NCI-H748 treated with DMSO at 0.1 percent for 48 hours (cell line): ENCODE data around the gene FAM53A.
"Not testable (repeated sequence)": the region's sequence is repeated elsewhere in the genome, so short reads cannot be mapped to it uniquely, and the experiment has no call there.

Experiments
- DNase-seq: peaks from one replicate; lab custom pipeline; 2025; lab: John Stamatoyannopoulos, UW

Gene FAM53A

DNA sequence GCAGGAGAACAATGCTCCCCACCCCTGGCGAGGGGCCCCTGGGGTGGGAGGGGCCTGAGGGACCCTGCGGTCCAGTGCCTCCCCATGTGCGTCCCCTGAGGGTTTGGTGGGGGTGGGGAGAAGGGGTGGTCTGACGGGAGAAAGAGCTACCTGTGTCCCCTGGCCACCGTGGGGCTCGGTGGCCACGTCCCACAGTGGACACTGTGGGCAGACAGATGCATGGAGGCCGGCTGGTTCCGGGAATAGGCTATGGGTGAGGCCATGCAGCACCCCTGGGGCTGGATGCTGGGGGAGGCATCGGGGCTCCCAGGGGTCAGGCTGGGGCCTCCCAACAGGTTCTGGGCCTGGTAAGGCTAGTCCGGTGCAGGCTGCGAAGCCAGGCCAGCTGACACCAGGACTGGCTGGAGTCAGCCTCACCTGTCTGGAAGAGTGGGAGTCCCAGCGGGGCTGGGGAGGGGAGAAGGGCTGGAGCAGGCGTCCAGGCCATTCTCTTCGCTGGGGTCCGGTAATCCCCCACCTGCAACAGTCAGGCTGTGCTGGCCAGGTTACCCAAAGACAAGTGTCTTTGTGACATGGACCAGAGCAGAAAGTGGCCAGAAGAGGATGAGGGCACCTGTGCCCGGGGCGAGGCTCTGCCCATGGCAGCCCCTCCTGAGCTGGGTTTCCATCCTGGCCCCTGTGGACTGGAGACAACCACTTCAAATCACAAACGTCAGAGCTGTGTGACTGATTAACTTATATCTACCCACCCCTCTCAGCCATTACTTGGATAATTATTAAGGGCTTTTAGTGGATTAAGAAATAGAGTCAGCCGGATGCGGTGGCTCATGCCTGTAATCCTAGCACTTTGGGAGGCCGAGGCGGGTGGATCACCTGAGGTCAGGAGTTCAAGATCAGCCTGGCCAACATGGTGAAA is 1.4 kb upstream of the FAM53A start:
- no peak for DNase-seq

DNA sequence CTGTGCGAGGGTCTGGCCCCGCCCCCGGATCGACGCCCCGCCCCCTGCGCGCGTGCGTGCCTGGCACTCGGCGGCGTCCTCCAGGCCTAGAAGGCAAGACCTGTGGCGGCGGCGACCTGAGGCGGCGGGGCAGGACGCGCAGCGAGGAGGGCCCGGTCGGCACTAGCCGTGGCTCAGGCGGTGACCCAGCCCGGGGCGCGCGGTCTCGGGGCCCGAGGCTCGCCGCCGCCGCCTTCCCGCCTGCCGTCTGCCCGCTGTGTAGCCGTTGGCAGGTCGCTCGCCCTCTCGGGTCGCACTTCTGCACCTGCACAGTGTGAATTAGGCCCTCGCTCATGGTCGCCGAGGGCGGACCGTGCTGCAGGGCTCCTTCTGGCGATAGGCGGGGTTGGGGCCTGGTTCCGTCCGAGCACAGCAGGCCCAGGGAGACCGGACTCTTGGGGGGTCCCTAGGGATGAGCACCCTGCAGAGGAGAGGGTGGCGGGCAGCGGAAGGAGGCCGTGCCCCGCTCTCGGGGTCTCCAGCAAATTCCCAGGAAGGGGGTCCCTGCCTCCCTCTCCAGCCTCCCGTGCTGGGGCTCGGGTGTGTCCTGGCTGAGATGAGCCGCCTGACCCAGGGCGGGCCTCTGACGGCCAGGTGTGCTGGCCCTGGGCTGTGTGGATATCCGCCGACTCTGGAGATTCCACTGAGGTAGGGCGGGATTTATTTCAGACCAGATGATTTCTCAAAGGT is 557 bp upstream of the FAM53A start:
- DNase-seq = no peak

DNA sequence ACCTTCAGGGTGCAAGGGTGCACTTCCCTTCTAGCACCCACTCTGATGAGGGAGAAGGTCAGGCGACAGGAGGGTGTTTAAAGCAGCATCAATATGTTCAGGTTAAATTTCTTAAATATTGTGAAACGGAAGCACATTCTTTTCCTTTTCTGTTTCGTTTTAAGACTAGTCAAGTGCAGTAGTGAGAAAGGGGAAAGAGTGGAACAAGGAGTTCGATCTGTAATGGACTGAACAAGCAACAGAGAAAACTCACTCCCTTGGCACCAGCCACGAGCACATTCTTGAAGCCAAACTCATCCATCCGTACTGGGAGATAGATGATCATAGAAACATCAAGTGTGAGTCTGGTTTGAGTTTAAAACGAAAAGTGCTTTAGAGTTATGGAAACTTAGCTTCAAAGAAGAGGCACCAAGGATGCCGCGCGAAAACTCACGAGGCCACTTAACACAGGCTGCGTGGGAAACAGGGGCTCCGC is 815 bp downstream of the FAM53A start:
- no peak for DNase-seq

DNA sequence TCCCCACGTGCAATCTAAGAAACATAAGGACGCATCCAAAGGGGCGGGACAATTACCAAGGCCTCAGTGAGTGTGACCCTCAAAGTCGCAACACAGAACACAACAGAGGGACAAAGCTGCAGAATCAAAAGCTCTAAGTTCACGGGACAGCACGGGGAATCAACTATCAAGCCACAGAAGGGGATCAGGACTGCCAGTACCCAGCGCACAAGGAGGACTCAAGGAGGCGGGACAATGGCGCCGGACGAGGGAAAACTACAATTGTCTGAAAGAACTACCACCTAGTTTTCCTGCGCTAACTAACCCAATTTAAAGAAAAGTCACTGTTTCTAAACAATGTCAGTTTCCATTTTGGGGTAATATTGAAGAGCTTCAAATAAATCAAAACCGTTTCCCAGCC is 1.3 kb downstream of the FAM53A start:
- no peak for DNase-seq

DNA sequence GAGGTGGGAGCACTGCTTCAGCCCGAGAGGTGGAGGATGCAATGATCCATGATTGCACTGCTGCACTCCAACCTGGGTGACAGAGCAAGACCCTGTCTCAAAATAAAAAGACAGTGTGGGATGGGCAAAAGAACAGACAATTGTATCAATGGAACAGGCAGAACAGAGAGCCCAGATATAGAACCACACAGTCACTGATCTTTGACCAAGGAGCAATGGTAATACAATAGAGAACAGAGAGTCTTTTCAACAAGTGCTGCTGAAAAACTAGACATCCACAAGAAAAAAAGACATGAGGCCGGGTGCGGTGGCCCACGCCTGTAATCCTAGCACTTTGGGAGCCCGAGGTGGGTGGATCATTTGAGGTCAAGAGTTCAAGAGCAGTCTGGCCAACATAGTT is 5.9 kb downstream of the FAM53A start:
- DNase-seq = no peak

DNA sequence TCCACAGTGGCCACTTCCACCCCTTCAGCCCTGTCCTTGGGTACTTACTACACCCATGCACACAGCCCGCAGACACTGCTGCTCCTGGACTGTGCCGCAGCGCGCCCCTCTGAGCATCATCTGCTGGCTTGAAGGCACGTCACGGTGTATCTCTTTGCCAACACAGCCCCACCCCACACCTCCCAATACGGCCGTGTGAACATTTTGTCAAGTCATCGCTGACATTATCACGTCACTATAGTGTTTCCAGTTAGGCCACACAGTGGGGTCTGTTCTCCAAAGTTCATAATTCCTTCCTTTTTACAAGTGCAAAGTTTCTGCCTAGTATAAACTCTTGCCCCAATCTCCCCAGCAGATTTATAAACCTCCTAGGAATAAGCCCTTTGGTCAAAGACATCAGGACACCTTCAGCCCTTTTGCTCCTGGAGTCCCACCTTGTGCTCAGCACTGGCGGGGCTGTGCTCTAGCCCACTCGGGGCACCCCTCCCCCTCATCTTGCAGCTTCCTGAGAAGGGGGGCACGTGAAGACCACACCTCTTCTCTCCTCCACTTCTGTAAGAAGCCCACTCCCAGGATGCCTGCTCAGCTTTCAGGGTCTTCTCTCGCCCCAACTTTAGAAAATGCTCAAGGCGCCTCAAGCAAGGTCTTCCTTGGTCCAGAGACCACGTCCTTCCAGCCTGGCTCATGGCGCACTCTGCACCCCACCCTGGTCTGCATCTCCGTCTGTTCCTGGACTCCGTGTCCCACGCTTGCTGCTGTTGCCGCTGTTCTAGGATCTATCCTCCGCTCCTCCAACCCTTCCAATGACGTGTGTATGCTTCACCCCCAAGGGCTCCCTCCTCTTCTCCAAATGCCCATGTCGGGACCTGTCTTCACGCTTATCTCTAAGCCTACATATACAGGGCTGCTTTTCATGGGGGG is 7.2 kb downstream of the FAM53A start:
- DNase-seq = no peak

DNA sequence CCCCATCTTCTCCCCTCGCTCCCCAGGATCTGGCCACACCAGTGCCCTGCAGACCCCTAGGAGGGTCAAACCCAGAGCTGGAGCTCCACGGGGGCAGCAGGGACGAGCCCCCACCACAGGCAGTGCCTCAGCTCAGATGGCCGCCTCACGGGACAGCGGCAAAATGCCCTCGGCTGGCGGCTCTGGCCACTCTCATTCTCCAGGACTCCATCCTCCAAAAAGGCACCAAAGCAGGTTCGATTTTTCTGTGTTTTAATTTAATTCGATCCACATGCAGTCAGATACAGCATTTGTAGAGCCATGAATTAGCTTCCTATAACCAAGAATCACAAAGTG is 8.3 kb downstream of the FAM53A start:
- DNase-seq = no peak

DNA sequence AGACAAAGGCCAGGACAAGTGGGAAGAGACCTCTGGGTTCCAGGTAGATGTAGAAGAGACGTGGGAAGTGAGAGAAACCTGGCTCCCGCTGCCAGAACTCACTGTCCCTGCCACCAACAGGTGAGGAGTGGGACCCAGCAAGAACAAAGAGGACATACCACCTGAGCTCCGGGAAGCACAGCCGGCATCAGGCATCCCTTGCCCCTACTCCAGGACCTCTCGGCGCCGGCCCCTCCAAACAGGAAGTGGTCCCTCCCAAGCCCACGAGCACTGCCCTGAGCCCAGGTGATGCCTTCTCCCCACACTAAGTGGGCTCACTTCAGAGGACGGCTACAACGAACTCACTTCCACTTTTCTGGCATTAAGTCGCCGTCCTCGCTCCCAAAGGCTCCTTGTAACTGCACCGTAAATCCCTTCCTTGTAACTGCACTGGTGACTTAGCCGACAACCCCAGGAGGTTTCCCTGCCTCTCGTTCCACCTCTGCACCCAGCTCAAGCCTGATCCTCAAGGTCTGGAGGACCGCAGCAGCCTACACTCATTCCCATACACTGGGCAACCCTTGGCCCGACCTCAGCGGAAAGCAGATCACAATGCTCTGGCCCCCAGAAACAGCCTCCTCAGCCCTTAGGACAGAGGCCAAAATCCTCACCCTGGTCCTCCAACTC is 8.8 kb downstream of the FAM53A start:
- no peak for DNase-seq

DNA sequence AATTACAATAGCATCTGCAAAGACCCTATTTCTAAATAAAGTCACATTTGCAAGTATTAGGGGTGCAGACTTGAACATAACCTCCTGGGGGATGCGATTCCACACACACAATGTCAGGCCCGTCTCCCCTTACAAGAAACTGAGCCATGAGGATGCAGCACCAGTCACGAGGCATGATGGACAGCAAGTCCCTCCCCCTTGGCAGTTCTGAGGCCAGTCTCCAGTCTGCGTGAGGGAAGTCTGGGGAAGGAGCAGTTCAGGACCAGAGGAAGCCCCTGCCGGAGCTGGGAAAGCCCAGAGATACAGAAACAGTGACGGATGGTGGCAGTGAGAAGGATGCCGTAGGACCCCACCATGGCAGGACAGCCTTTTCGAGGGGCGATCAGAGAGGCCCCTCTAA is 9.4 kb downstream of the FAM53A start:
- DNase-seq = no peak

DNA sequence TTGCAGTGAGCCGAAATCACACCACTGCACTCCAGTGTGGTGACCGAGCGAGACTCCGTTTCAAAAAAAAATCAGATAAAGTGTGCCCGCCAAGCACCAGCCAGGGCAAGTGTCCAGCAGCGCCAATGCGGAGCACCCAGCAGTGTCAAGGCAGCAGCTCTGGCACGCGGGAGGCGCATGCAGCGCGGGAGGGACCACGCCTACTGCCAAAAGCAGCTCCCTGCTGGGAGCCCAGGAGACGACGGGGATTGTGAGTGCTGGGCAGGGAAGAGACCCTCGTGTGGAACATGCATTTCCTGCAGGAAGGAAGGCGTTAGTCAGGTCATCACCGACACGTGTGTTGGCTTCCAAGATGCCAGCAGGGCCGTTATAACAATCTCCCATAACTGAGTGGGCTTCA is 10.4 kb downstream of the FAM53A start:
- no peak for DNase-seq

DNA sequence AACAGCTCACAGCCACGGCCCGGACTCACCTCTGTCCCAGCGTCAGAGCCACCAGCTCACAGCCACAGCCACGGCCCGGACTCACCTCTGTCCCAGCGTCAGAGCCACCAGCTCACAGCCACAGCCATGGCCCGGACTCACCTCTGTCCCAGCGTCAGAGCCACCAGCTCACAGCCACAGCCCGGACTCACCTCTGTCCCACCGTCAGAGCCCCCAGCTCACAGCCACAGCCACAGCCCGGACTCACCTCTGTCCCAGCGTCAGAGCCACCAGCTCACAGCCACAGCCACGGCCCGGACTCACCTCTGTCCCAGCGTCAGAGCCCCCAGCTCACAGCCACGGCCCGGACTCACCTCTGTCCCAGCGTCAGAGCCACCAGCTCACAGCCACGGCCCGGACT is 13.1 kb downstream of the FAM53A start:
- DNase-seq = not testable (repeated sequence)

DNA sequence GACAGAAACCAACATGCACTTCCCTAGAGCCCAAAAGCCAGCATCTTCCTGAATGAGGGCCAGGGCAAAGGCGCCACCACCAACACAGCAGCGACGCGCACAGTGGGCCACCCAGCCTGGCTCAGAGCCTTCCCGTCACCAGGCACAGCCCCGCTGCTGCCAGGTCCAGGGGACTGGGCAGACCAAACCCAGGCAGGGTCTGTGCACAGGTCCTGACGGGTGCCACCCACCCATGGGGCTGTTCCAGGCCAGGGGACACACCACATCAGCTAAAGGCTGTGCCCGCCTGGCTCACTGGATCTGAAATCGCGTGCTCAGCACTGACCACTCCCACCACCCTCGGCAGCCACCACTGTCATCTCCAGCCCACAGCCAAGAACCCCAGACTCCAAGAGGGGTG is 13.8 kb downstream of the FAM53A start:
- DNase-seq = no peak

DNA sequence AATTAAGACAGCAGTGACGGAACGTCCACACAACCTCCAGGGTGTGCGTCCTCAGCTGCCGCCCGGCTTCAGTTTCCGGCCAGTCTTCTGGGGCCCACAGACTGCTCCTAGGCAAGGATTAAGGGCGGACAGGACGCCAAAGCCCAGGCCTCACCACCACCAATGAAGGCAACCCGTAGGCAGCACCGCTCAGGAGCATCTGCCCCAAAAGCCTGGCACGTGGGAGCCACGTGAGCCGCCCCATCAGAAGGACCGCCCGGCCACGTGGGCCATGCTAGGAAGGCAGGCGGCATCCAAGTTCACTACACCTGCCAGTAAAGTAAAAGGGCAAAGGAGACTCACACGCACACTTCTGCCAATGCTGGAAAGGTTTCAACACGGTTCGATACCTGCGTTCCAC is 14.3 kb downstream of the FAM53A start:
- DNase-seq = no peak

DNA sequence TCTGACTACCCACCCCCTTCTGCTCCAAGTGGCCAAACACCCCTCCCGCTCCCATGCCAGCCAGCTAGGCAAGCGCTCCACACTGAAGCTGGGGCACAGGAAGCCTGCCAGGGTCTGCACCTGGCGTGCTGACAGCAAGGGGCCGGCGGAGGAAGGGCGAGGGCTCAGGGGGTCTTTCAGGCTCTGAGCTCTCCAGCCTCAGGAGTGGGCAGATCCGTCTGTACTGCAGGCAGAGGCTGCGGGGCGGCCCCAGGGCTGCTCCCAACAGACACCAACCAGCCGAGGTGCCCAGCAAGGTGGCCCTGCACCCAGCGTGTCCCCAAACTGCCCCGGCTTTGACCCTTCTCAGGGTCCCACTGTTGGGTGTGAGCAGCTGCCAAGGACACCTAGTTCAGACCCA is 14.8 kb downstream of the FAM53A start:
- no peak for DNase-seq

DNA sequence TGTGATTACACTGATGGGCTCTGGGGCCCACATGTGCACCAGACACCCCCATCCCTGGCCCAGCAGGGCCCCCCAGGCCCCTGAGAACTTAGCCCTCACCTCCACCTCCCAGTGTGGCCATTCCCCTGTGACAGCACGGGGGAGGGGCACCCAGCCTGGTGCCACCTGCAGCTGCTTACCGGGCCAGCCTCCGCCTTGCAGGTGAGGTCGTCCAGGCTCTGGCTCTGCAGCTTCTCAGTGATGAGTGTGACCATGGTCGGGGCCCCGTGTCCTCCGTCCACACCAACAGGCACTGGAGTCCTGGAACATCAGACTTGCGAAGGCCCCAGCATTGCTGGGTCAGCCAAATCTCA is 15.6 kb downstream of the FAM53A start:
- DNase-seq = no peak

DNA sequence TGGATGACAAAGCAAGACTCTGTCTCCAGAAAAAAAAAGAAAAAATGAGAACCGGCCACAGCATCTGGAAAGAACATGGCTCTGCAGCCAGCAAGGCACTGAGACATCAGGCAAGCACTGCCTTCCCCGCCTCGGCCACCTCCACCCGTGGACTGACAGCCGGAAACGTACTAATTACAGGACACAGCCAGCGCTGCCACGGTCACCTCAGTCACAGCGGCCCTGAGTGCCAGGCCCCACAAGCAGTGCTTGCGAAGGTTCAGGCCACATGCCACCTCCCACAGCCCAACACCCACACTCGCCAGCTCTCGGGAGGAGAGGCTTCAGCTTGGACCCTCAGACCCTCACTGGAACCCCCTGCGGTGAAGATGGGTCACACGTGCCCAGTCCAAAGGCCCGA is 16.8 kb downstream of the FAM53A start:
- no peak for DNase-seq

DNA sequence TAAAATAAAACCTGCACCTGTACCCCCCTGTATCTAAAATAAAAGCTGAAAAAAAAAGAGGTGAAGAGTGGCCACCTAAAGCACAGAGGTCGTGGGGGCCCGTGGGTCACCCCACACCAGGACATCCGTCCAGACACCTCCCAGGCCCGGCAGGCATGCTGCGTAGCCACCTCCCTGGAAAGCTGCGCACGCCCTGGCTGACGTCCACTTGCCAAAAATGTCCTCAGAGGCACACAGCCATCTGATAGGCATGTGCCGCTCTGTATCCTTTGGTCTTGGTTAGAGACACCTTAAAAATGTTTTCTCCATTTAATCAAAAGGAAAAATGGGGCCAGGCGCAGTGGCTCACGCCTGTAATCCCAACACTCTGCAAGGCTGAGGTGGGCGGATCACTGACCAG is 17.7 kb downstream of the FAM53A start:
- DNase-seq = no peak

DNA sequence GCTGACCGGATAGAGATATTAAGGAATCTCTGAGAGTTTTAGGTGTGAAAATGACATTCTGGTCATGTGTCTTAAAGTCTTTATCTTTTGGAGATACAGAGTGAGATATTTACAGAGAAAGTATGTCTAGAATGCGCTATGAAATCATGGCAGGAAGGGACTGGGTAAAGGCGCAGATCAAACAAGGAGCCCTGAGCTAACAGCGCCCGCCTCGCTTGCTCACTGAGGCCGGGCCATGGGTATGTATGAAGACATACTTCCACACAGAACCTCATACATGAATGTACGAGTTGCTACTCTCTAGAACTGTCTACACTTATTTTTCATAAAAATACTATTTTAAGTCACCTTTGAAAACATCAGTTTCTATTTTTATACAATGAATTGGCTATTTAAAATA is 20.0 kb downstream of the FAM53A start:
- DNase-seq = no peak

DNA sequence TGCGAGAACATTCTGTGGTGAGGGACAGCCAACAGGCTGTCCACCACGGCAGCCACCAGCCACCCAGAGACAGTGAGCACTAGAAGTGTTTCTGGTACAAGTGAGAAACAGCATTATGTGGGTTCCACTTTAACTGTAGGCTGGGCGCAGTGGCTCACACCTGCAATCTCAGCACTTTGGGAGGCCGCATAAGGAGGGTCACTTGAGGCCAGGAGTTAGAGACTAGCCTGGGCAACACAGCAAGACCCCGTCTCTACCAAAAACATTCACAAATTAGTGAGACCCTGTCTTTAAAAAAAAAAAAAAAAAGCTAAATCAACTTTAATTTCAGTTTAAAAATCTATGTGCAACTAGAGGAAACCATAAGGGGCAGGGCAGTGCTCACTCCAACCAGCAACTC is 20.6 kb downstream of the FAM53A start:
- DNase-seq = no peak

DNA sequence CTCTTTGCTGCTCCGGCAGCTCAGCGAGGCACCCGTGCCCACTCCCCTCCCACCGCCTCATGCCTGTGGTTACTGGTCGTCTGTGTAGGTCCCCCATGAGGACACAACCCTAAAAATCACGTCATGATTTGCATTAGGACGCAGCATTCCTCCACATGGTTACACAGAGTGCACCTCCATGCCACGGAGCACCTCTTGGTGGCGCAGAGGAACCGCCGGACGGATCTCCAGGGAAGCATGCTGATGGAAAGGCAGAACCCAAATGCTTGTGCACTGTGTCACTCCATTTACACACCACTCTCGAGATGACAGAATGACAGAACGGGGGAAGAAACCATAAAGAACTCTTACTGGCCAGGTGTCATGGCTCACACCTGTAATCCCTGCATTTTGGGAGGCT is 22.4 kb downstream of the FAM53A start:
- DNase-seq = no peak

DNA sequence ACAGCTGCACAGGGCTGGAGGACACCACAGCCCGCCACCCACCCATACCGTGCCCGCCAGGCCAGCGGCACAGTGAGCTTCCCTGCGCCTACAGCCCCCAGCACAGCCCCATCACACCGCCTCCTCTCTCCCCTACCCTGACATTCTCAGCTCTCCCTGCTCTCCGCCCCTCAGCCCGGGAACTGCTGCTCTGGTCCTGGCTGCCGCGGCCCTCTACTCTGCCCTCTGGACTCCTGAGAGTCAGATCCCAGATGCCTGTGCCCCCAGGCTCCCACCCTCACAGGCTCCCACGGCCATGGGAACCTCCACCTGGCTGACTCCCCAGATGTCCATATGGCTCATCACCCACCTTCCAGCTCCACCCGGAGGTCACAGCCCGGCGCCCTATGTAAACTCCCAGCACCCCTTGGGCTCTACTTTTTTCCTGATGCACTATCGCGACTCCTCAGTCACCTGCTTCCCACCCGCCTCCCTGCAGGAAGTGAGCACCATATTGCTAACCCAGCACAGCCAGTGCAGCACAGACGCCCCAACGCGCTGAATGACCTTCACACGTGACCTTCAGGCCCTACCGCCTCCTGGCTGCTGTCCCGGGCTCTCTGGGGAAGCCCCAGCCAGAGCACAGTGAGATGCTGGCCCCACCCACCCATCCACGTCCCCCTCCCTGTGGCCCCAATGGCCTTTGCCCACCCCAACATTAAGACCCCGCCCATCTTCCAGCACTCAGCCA is 23.0 kb downstream of the FAM53A start:
- no peak for DNase-seq
